Tibial nerve (tissue), 4 donors: ENCODE measurements around the gene KASH5. TPM values are rescaled to one million over a fixed set of nuclear protein-coding genes. Genes with fewer than 3 reads are reported as not detected.

ENCODE experiments used
- DNase-seq, 2 donors: peaks; one replicate each; pipeline ENCODE4 v3.0.0-alpha.2; 2019; ENCODE audit warnings: low spot score in 2 of 2
- H3K27ac ChIP-seq, 4 donors: fragments of 200-600 bp; sonication (generic) in 3 of 4; one replicate each; pipeline ENCODE4 v1.5.1; 2017 to 2019; ENCODE audit warnings: mild to moderate bottlenecking in 1 of 4
- H3K27me3 ChIP-seq, 2 donors: fragments of 200-600 bp; sonication (generic) in 1 of 2; one replicate each; pipeline versions ENCODE4 v1.5.1 to v1.6.0; 2017 to 2019
- H3K36me3 ChIP-seq, 3 donors: fragments of 200-600 bp; sonication (generic); one replicate each; pipeline ENCODE4 v1.5.1; 2018 to 2019
- H3K4me1 ChIP-seq, 4 donors: fragments of 200-600 bp; sonication (generic) in 3 of 4; one replicate each; pipeline ENCODE4 v1.5.1; 2017 to 2019
- H3K4me3 ChIP-seq, 4 donors: fragments of 200-600 bp; sonication (generic) in 3 of 4; one replicate each; pipeline ENCODE4 v1.5.1; 2017 to 2019; ENCODE audit warnings: mild to moderate bottlenecking in 1 of 4, moderate library complexity in 1 of 4
- H3K9me3 ChIP-seq, 4 donors: fragments of 200-600 bp; sonication (generic) in 3 of 4; one replicate each; pipeline ENCODE4 v1.5.1; 2017 to 2019
- EP300 ChIP-seq, 2 donors: sonication (generic); formaldehyde crosslinking; IDR thresholded peaks; one replicate each; pipeline ENCODE4 v1.6.1; 2017; ENCODE audit warnings: antibody characterized with exemption in 2 of 2, mild to moderate bottlenecking in 1 of 2
- POLR2A ChIP-seq, 2 donors: fragments of 450-650 bp; IDR thresholded peaks; one replicate each; pipeline ENCODE4 v1.6.1; 2017; ENCODE audit warnings: antibody characterized with exemption in 2 of 2, mild to moderate bottlenecking in 2 of 2, moderate library complexity in 2 of 2
- WGBS, 2 donors: methylation state at CpG; one replicate each; pipeline ENCODE4 v1.1.5; 2018; 5-methylcytosine and 5-hydroxymethylcytosine counted together
- total RNA-seq, 4 donors: library from RNA; depleted of rRNA; stranded (reverse); fragments of >200 nt; gene quantifications; one replicate each; pipeline ENCODE4 v1.1.0, GENCODE V29; 2016
- TF ChIP-seq, protein P1 (sequence below), 5 experiments: fragments of 200-600 bp in 3 of 5; fragments of 450-650 bp in 2 of 5; sonication (generic) in 3 of 5; IDR thresholded peaks; one replicate each; pipeline ENCODE4 v1.5.1; 2016 to 2019; ENCODE audit warnings: antibody characterized with exemption in 5 of 5, mild to moderate bottlenecking in 3 of 5, moderate library complexity in 2 of 5

Gene KASH5
- total RNA-seq, 4 donors from 2014 or later = not detected

DNA sequence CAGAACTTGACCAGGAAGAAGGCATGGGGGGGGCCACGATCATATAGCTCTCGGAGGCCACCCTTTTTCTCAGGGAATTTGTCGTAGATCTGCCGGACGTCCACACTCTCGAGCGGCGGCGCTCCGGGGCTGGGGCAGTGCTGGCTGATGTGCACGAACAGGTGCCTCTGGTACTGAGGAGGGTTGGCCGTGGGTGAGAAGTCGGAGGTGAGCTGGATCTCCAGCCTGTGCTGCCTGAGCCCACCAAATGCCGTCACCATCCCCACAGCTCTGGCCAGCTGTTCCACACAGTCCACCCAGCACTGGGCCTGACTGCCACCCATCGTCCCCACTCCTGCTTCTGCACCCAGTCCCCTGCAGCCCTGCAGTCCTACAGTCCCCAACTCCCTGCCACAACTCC lies 40.9 kb upstream of the KASH5 start:
- Histone ChIP-seq H3K4me3 (no peak overlapping the region), H3K27ac (no peak overlapping the region), H3K36me3 (peaks cover 0 to 100% (median 0%) of the 10 kb centered on the region in 3 donors), H3K4me1 (no peaks in the 10 kb centered on the region), H3K27me3 (no peaks in the 10 kb centered on the region), H3K9me3 (no peaks in the 10 kb centered on the region)
- WGBS, 2 donors = 92 to 95% methylated on average over 13 to 15 of the region's 15 CpGs
- TF ChIP-seq POLR2A (IDR thresholded peaks at IDR 0.05) (no peak), EP300 (IDR thresholded peaks at IDR 0.05) (no peak)
- TF ChIP-seq, protein P1, sequence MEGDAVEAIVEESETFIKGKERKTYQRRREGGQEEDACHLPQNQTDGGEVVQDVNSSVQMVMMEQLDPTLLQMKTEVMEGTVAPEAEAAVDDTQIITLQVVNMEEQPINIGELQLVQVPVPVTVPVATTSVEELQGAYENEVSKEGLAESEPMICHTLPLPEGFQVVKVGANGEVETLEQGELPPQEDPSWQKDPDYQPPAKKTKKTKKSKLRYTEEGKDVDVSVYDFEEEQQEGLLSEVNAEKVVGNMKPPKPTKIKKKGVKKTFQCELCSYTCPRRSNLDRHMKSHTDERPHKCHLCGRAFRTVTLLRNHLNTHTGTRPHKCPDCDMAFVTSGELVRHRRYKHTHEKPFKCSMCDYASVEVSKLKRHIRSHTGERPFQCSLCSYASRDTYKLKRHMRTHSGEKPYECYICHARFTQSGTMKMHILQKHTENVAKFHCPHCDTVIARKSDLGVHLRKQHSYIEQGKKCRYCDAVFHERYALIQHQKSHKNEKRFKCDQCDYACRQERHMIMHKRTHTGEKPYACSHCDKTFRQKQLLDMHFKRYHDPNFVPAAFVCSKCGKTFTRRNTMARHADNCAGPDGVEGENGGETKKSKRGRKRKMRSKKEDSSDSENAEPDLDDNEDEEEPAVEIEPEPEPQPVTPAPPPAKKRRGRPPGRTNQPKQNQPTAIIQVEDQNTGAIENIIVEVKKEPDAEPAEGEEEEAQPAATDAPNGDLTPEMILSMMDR (IDR thresholded peaks at IDR 0.05) = no peak
- no peak for DNase-seq

- TF ChIP-seq, protein P1 (IDR thresholded peaks at IDR 0.05) = peak in 1 of 5 experiments; percentile 5
- TF ChIP-seq EP300 (IDR thresholded peaks at IDR 0.05) = no peak
- Histone ChIP-seq H3K27me3 (no peaks in the 10 kb centered on the region), H3K4me1 (no peaks in the 10 kb centered on the region), H3K27ac (no peak overlapping the region), H3K9me3 (no peaks in the 10 kb centered on the region), H3K36me3 (peaks cover 0 to 100% (median 0%) of the 10 kb centered on the region in 3 donors), H3K4me3 (no peak overlapping the region)
- peak in 1 of 2 donors; percentile 48 for DNase-seq
- 57 to 62% methylated on average over 3 of the region's 3 CpGs for WGBS, 2 donors
Observed at GRCh38 chr19:49347835-49348234, 40.2 kb upstream of the KASH5 start.

DNA sequence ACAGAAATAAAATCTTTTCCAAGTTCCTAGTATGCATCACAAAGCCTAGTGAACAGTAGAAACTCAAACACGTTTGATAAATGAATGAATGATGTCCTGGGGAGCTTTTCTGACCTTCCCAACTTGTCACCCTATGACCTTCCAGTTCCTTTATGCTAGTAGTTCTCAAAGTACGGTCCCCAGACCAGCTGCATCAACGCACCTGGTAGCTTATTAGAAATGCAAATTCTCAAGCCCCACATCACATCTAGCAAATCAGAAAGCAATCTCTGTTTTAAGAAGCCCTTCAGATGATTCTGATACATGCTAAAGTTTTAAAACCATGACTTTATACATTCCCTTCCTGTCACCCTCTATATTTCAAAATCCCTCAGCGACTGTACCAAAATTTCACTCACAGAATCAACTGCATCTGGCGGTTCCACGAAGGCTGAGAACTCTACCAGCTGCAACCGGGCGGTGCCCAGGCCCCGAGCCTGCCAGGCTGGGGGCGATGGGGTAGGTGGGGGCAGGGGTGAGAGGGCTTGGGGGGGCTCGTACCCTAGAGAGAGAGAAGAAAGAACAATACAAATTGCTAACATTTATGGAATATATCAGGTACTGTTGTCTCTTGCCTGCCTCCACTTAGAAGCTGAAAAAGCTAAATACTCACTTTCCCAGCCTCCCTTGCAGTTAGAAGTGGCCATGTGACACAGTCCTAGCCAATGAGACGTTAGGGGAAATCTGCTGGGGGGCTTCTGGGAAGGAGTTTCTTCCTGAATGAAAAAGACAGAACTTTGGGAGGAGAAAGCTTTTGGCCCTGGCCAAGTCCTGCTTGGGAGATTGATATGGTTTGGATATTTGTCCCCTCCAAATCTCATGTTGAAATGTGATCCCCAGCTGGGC lies 39.5 kb upstream of the KASH5 start:
- no peaks in the 10 kb centered on the region for H3K4me1 ChIP-seq
- H3K27ac ChIP-seq = no peak overlapping the region
- no peak for DNase-seq
- no peaks in the 10 kb centered on the region for H3K27me3 ChIP-seq
- H3K36me3 ChIP-seq = peaks cover 0 to 100% (median 0%) of the 10 kb centered on the region in 3 donors
- TF ChIP-seq POLR2A (IDR thresholded peaks at IDR 0.05) = no peak
- TF ChIP-seq EP300 (IDR thresholded peaks at IDR 0.05) = no peak
- TF ChIP-seq, protein P1 (IDR thresholded peaks at IDR 0.05) = no peak
- no peak overlapping the region for H3K4me3 ChIP-seq
- WGBS, 2 donors = 85 to 92% methylated on average over 12 of the region's 12 CpGs
- H3K9me3 ChIP-seq = no peaks in the 10 kb centered on the region

DNA sequence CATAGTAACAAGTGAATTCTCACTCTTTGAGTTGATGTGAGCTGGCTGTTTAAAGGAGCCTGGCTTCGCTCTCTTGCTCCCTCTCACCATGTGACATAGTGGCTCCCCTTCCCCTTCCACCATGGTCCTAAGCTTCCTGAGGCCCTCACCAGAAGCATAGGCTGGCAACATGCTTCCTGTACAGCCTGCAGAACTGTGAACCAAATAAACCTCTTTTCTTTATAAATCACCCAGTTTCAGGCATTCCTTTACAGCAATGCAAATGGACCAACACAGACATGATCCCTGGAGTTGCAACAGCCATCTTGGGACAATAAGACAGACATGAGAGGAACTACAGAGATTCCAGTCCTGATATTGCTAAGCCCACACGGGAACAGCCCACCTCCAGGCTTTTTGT lies 38.5 kb upstream of the KASH5 start:
- no peak for DNase-seq
- Histone ChIP-seq H3K27me3 (no peaks in the 10 kb centered on the region), H3K4me3 (no peak overlapping the region), H3K4me1 (no peaks in the 10 kb centered on the region), H3K36me3 (peaks cover 0 to 98% (median 4%) of the 10 kb centered on the region in 3 donors), H3K27ac (no peak overlapping the region), H3K9me3 (no peaks in the 10 kb centered on the region)
- TF ChIP-seq EP300 (IDR thresholded peaks at IDR 0.05) (no peak), POLR2A (IDR thresholded peaks at IDR 0.05) (no peak)
- TF ChIP-seq, protein P1 (IDR thresholded peaks at IDR 0.05) = no peak
- 90 to 94% methylated on average over 2 of the region's 2 CpGs for WGBS, 2 donors

DNA sequence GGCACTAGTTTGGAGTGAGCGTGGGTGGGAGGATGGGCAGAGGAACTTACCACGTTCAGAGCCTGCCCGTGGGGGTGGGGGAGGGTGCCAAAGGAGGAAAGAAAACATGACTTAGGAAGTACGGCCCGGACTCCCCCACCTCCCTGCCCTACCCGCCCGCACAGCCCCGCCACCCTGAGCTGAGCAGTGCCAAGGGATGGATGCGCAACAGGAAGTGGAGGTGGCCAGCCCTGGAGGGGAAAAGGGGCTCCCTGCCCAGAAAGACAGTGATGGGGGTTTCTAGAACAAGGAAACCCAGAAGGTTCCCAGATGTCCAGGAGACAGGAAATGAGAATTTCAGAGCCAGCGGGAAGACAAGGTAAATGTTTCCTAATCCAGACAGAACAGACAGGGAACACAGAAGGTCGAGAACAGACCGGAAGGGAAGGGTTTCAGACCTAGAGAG lies 32.1 kb upstream of the KASH5 start:
- DNase-seq = no peak
- Histone ChIP-seq H3K27ac (peak overlapping the region in 2 of 4 donors; percentile 18 to 50), H3K27me3 (no peaks in the 10 kb centered on the region), H3K36me3 (peaks cover 0 to 85% (median 5%) of the 10 kb centered on the region in 3 donors), H3K9me3 (no peaks in the 10 kb centered on the region), H3K4me3 (no peak overlapping the region), H3K4me1 (peaks cover 0 to 22% (median 5%) of the 10 kb centered on the region in 4 donors)
- 45 to 49% methylated on average over 12 of the region's 12 CpGs for WGBS, 2 donors
- TF ChIP-seq, protein P1 (IDR thresholded peaks at IDR 0.05) = no peak
- no peak for TF ChIP-seq EP300 (IDR thresholded peaks at IDR 0.05)
- TF ChIP-seq POLR2A (IDR thresholded peaks at IDR 0.05) = no peak
